Cardiac fibroblast (primary cell): ENCODE results near the gene KLK3.
A peak's percentile ranks its signal among the peaks of the same experiment; 100 is the strongest.

Experiments
- DNase-seq, 2 donors: peaks; one replicate each; pipeline versions ENCODE4 v3.0.0 to v3.0.0-alpha.2; 2010; ENCODE audit warnings: low read depth in 2 of 2
- H3K4me3 ChIP-seq, 2 donors: replicated peaks in 1 of 2; 1 replicate in 1 of 2; 2 replicates in 1 of 2; pipeline ENCODE4 v1.5.1; 2011; ENCODE audit warnings: low read depth in 2 of 2, low read length in 2 of 2, mild to moderate bottlenecking in 2 of 2, moderate library complexity in 1 of 2
- TF ChIP-seq, protein P1 (sequence below): IDR thresholded peaks from one replicate; pipeline ENCODE4 v1.5.1; 2011; ENCODE audit warnings: low read depth, mild to moderate bottlenecking, low read length, inconsistent platforms

The KLK3 gene

GRCh38 chr19:50897191-50897607 lies 42.5 kb downstream of the KLK3 start:
- H3K4me3 ChIP-seq: no peak overlapping the region
- TF ChIP-seq, protein P1, sequence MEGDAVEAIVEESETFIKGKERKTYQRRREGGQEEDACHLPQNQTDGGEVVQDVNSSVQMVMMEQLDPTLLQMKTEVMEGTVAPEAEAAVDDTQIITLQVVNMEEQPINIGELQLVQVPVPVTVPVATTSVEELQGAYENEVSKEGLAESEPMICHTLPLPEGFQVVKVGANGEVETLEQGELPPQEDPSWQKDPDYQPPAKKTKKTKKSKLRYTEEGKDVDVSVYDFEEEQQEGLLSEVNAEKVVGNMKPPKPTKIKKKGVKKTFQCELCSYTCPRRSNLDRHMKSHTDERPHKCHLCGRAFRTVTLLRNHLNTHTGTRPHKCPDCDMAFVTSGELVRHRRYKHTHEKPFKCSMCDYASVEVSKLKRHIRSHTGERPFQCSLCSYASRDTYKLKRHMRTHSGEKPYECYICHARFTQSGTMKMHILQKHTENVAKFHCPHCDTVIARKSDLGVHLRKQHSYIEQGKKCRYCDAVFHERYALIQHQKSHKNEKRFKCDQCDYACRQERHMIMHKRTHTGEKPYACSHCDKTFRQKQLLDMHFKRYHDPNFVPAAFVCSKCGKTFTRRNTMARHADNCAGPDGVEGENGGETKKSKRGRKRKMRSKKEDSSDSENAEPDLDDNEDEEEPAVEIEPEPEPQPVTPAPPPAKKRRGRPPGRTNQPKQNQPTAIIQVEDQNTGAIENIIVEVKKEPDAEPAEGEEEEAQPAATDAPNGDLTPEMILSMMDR: no peak
- no peak for DNase-seq

- TF ChIP-seq, protein P1: no peak
- DNase-seq: no peak
- H3K4me3 ChIP-seq: no peak overlapping the region
Observed at GRCh38 chr19:50897612-50898011, 42.9 kb downstream of the KLK3 start.

GRCh38 chr19:50898018-50898417 lies 43.3 kb downstream of the KLK3 start:
- no peak for DNase-seq

GRCh38 chr19:50899569-50899968 lies 44.9 kb downstream of the KLK3 start:
- H3K4me3 ChIP-seq: no peak overlapping the region
- no peak for DNase-seq
- TF ChIP-seq, protein P1: no peak

More at GRCh38 chr19:50898018-50898417, 43.3 kb downstream of the KLK3 start:
- H3K4me3 ChIP-seq: no peak overlapping the region
- TF ChIP-seq, protein P1: no peak

DNA sequence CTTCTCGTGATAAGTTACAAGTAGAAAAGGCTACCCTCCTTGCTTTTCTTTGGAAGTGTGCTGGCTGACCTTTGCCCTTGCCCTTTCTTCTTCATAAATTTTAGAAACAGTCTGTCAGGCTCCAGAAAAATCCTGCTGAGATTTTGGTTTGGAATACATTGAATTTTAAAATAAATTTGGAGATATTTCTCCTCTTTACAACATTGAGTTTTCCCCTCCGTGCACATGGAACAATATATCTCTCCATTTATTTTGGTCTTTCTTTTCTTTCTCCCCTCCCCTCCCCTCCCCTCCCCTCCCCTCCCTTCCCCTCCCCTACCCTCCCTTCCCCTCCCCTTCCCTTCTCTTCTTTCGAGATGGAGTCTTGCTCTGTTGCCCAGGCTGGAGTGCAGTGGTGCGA lies 47.9 kb downstream of the KLK3 start:
- TF ChIP-seq, protein P1: no peak
- DNase-seq: no peak
- no peak overlapping the region for H3K4me3 ChIP-seq

DNA sequence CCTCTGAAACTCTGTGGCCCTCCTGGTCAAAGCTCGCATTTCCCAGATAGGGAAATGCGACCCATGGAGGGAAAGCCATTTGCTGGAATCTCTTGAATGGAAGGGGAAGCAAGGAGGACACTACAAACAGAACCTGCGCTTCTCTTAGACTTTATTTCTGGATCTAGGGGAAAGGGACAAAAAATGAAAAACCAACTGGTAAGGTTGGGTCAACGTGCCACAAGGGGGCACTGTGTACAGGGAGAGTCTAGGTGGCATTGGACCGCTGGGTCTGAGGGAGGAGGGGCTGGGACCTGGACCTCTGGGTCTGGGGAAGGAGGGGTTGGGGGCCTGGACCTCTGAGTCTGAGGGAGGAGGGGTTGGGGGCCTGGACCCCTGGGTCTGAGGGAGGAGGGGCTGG lies 51.5 kb downstream of the KLK3 start:
- peak in 1 of 2 donors; percentile 21 for DNase-seq
- H3K4me3 ChIP-seq: no peak overlapping the region
- TF ChIP-seq, protein P1: peak; percentile 36

DNA sequence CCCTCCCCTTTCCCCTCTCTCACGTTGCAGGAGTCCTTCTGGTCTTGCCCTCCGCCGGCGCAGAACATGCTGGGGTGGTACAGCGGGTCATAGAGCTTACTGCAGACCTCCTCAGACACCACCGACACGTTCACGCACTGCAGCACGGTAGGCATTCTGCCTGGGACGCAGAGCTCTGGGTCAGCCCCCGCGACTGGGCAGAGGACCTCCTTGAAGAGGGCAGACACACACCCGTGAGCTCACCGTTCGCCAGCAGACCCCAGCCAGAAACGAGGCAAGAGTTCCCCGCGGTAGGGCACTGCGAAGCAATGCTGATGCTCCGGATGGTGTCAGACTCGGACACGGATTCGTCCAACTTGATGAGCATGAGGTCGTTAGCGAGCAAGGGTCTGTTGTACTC lies 53.6 kb downstream of the KLK3 start:
- H3K4me3 ChIP-seq: no peak overlapping the region
- TF ChIP-seq, protein P1: no peak
- no peak for DNase-seq
